Cardiac muscle cell (in vitro differentiated cells and primary cell): Measurements from ENCODE around the gene LRRC8B. TPM values are rescaled to one million over a fixed set of nuclear protein-coding genes. Genes with fewer than 3 reads are reported as not detected.
A peak's percentile ranks its signal among the peaks of the same experiment; 100 is the strongest.

Experiments used
- DNase-seq, 2 donors: peaks; one replicate each; pipeline versions ENCODE4 v3.0.0 to v3.0.0-alpha.2; 2010 to 2017; ENCODE audit warnings: low read depth in 1 of 2, low spot score in 1 of 2
- H3K27ac ChIP-seq: fragments of 200-600 bp; sonication (generic); 2 replicates; pipeline ENCODE4 v1.5.1; 2016
- H3K27me3 ChIP-seq: fragments of 200-600 bp; sonication (generic); 2 replicates; pipeline ENCODE4 v1.6.0; 2016; ENCODE audit warnings: control low read depth
- H3K36me3 ChIP-seq: fragments of 200-600 bp; sonication (generic); 2 replicates; pipeline ENCODE4 v1.5.1; 2016; ENCODE audit warnings: control low read depth
- H3K4me1 ChIP-seq: fragments of 200-600 bp; sonication (generic); 2 replicates; pipeline ENCODE4 v1.8.1; 2017; ENCODE audit warnings: low read depth, mild to moderate bottlenecking, mixed run types
- H3K4me3 ChIP-seq: fragments of 200-600 bp; sonication (generic); 2 replicates; pipeline ENCODE4 v1.5.1; 2016; ENCODE audit warnings: mild to moderate bottlenecking
- H3K9me3 ChIP-seq: fragments of 200-600 bp; sonication (generic); 2 replicates; pipeline ENCODE4 v1.5.1; 2017; ENCODE audit warnings: low read depth, mild to moderate bottlenecking, control low read depth
- polyA plus RNA-seq: library from polyadenylated mRNA; unstranded; fragments of >200 nt; fragmentation: Nextera tagmentation; extraction: Ambion mirVana; gene quantifications from 2 replicates; pipeline ENCODE4 v1.2.1, GENCODE V29; 2016
- total RNA-seq: library from RNA; depleted of rRNA; stranded (reverse); fragments of >200 nt; gene quantifications from 2 replicates; pipeline ENCODE4 v1.2.3, GENCODE V29; 2016
- TF ChIP-seq, protein P1 (sequence below): IDR thresholded peaks from 2 replicates; pipeline ENCODE4 v1.5.1; 2012; ENCODE audit warnings: low read depth, mild to moderate bottlenecking, low read length

The LRRC8B gene
- total and polyA plus RNA-seq, 2 experiments from 2014 or later, result 6.0 to 6.6 TPM

DNA sequence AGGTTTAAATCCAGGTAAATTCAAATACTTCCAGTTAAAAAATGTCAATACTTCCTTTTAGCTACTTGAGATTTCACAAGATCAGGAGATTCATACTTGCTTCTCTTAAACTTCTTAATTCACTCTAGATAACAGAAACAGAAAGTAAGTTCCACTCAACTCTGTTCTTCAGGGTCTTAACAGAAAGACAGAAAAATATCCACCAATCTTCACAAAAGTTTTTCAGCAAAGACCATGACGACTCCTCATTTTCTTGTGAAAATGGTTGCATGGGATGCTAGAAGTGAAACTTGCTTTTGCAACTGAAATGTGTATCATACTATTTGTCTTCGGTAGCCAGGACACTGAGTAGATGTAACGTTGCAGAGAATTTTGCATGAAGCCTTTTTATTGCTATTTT is 96.0 kb downstream of the LRRC8B start:
- no peak overlapping the region for H3K27ac ChIP-seq
- no peaks in the 10 kb centered on the region for H3K9me3 ChIP-seq
- DNase-seq, result no peak
- H3K27me3 ChIP-seq, result no peaks in the 10 kb centered on the region
- no peaks in the 10 kb centered on the region for H3K36me3 ChIP-seq
- TF ChIP-seq, protein P1, sequence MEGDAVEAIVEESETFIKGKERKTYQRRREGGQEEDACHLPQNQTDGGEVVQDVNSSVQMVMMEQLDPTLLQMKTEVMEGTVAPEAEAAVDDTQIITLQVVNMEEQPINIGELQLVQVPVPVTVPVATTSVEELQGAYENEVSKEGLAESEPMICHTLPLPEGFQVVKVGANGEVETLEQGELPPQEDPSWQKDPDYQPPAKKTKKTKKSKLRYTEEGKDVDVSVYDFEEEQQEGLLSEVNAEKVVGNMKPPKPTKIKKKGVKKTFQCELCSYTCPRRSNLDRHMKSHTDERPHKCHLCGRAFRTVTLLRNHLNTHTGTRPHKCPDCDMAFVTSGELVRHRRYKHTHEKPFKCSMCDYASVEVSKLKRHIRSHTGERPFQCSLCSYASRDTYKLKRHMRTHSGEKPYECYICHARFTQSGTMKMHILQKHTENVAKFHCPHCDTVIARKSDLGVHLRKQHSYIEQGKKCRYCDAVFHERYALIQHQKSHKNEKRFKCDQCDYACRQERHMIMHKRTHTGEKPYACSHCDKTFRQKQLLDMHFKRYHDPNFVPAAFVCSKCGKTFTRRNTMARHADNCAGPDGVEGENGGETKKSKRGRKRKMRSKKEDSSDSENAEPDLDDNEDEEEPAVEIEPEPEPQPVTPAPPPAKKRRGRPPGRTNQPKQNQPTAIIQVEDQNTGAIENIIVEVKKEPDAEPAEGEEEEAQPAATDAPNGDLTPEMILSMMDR, result no peak
- no peak overlapping the region for H3K4me3 ChIP-seq
- no peaks in the 10 kb centered on the region for H3K4me1 ChIP-seq

DNA sequence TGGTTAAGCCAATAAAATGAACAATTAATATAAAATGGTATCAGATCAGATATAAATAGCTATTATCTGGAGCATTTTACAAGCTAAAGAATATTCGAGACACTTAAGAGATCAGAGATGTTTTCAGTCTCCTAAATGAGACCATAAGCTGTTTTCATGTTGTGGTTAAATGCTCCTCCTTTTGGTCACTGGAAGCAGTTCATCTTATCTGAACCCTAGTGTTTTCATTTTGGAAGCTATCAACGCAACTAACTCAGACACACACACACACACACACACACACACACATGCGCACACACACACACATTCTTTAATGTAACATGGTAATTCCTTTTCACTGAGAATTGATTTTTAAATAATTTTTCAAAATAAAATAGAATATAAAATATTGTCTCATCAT is 98.3 kb downstream of the LRRC8B start:
- H3K4me1 ChIP-seq, result no peaks in the 10 kb centered on the region
- TF ChIP-seq, protein P1, result peak; percentile 37
- H3K27ac ChIP-seq, result no peak overlapping the region
- peak in 1 of 2 donors; percentile 69 for DNase-seq
- H3K4me3 ChIP-seq, result no peak overlapping the region
- no peaks in the 10 kb centered on the region for H3K9me3 ChIP-seq
- no peaks in the 10 kb centered on the region for H3K36me3 ChIP-seq
- no peaks in the 10 kb centered on the region for H3K27me3 ChIP-seq

DNA sequence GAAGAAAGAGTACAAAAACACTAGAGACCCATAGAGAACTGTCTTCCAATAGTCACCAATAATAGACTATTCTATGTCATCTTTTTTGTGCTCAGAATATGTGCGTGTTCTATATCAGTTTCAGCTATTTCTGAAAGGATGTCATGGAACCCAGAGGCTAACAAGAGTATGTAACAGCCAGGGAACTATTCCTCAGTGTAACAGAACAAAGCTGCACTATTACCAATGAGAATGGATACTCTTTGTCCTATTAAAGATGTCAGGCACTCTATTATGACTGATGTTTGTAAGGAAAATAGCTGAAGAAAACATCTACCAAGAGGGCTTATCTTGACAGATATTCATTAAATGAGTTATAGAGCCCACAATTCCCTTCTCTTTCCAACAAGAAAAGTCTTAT is 99.7 kb downstream of the LRRC8B start:
- no peaks in the 10 kb centered on the region for H3K9me3 ChIP-seq
- no peaks in the 10 kb centered on the region for H3K27me3 ChIP-seq
- TF ChIP-seq, protein P1, result no peak
- H3K4me1 ChIP-seq, result no peaks in the 10 kb centered on the region
- H3K27ac ChIP-seq, result no peak overlapping the region
- no peak overlapping the region for H3K4me3 ChIP-seq
- no peaks in the 10 kb centered on the region for H3K36me3 ChIP-seq
- no peak for DNase-seq

DNA sequence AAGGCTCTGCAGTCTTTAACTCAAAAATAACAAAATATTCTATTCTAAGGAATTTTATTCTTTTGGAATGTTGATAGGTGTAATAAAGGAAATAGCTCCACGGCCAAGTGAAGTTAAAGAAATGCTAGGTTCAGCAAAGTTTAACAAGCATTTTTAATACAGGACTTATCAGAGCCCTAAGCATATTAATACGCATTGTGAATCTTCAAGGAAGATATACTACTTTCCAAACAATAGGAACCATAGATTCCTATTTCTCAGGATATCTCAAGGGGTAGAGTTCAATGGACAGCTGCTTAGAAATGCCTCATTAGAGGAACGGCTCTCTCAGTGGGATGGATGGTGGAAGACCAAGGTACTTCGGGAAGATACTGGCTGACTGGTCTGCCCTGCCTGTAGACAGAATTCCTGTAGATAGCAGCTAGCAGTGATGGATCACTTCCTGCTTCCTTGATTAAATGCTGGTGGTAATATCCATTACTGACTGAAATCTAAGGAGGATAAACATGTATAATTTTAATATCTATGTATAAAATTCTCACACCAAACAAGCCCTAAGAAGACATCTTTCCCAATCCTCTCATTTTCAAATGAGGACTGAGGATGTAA is 100.2 kb downstream of the LRRC8B start:
- Histone ChIP-seq H3K9me3 (no peaks in the 10 kb centered on the region), H3K27me3 (no peaks in the 10 kb centered on the region), H3K36me3 (no peaks in the 10 kb centered on the region), H3K27ac (no peak overlapping the region), H3K4me3 (no peak overlapping the region), H3K4me1 (no peaks in the 10 kb centered on the region)
- DNase-seq, result no peak
- TF ChIP-seq, protein P1, result no peak

DNA sequence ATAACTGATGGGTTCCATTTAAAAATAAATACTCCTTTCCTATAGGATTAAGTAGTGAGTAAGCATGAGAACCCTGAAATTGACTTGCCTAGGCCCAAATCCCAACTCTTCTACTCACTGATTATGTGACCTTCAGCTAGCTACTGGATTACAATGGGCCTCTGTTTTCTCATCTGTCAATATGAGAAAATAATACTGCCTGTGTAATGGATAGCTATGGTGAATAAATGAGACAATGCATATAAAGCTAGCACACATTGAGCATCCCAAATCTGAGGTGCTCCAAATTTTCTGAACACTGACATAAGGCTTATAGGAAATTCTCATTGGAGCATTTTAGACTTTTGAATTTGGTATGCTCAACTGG is 103.0 kb downstream of the LRRC8B start:
- TF ChIP-seq, protein P1, result no peak
- H3K4me3 ChIP-seq, result no peak overlapping the region

More for the DNA sequence above, 103.0 kb downstream of the LRRC8B start:
- Histone ChIP-seq H3K27ac (no peak overlapping the region), H3K27me3 (no peaks in the 10 kb centered on the region), H3K36me3 (no peaks in the 10 kb centered on the region), H3K9me3 (no peaks in the 10 kb centered on the region), H3K4me1 (peaks cover 10% of the 10 kb centered on the region)
- DNase-seq, result no peak
